Ovary (tissue), 1 donor: ENCODE measurements around the gene ANO2.

Experiments used
- EP300 ChIP-seq: sonication (generic); formaldehyde crosslinking; IDR thresholded peaks from one replicate; pipeline ENCODE4 v1.6.1; 2017; ENCODE audit warnings: antibody characterized with exemption
- POLR2A ChIP-seq: fragments of 450-650 bp; IDR thresholded peaks from one replicate; pipeline ENCODE4 v1.6.1; 2017; ENCODE audit warnings: antibody characterized with exemption, mild to moderate bottlenecking, moderate library complexity

DNA sequence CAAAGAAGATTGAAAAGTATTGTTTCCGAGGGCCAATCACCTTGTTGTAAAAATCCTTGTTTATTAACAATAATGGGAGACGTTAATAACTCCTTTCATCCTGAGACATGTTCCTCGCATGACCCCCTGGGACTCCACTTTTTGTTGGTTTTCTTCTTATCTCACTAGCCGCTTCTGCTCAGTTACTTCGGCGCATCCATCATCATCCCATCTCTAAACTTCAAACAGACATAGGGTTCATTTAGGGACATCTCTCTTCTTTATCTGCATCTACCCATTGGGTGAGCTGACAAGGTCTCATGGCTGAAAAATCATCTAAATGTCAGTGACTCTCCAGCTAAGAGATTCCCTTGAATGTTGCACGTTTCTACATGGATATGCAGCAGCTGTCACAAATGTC, 252.2 kb downstream of the ANO2 start:
- TF ChIP-seq POLR2A, result no peak
- TF ChIP-seq EP300, result no peak
